Mesenteric fat pad (tissue), 1 donor: Measurements from ENCODE around the gene DEPDC5. TPM values are rescaled to one million over a fixed set of nuclear protein-coding genes. Genes with fewer than 3 reads are reported as not detected.
A peak's percentile ranks its signal among the peaks of the same experiment; 100 is the strongest.

Experiments
- DNase-seq: peaks from one replicate; pipeline ENCODE4 v3.0.0-alpha.2; 2020; ENCODE audit warnings: low spot score
- total RNA-seq: library from RNA; stranded (reverse); fragmentation: NEBNext Ultra II Directional; extraction: Animal tissue kit (Norgen Biotek cat#: 25700); gene quantifications from one replicate; pipeline ENCODE4 v1.2.1, GENCODE V29; 2021
- donor health status: DM: yes; HTN: yes; CAD: no.

The DEPDC5 gene
- total RNA-seq, 1 donor from 2014 or later: 24.7 TPM

- DNase-seq: no peak
Measured at GRCh38 chr22:31922534-31922933, 168.7 kb downstream of the DEPDC5 start.

GRCh38 chr22:31923136-31923535 is 169.3 kb downstream of the DEPDC5 start:
- DNase-seq: no peak

- DNase-seq: no peak
Measured at GRCh38 chr22:31923747-31924146, 169.9 kb downstream of the DEPDC5 start.

DNA sequence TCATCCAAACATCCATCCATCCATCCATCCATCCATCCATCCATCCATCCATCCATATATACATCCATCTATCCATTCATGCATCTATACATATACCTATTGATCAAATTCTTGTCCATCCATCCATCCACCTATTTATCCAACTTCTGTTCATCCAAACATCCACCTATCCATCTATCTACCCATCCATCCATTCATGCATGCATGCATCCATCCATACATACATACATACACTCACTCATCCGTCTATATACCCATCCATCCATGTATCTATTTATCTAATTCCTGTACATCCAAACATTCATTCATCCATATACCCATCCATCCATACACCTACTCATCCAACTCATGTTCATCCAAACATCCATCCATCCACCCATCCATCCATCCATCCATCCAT is 171.2 kb downstream of the DEPDC5 start:
- DNase-seq: no peak

DNA sequence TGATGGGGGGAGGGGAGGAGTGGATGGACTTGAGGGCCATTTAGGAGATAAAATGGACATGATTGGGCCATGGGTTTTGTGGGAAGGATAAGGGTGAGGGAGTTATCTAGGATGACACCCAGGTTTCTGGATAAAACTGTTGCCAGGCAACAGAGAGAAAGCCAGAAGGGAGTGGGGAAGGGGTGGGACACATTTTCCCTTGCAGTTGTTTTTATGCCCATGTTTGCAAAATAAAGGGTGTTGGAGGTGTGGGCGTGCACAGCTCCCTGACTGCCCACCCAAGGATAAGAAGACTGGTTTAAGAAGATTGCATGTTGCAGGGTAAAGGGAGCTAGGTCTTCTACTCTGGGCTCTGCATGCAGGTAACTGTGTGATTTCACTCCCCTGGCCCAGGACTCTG is 172.2 kb downstream of the DEPDC5 start:
- no peak for DNase-seq

GRCh38 chr22:31926969-31927368 is 173.2 kb downstream of the DEPDC5 start:
- no peak for DNase-seq

DNA sequence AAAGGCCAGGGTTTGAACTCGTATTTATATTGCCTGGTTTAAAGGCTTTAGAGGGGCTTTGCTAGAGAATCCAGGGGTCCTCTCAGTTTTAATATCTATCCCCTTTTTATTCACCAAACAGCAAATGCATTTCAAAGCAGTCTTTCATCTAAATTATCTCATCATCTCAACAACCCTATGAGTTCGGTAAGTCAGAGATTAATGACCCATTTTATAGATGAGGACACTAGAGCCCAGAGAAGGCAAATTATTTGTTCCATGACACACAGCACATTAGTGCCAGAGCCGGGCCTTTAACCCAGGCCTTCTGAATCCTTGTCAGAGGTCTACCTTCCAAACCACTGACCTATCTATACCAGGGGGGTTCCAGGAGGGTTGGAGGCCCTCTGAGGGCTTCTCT is 173.7 kb downstream of the DEPDC5 start:
- DNase-seq: no peak

DNA sequence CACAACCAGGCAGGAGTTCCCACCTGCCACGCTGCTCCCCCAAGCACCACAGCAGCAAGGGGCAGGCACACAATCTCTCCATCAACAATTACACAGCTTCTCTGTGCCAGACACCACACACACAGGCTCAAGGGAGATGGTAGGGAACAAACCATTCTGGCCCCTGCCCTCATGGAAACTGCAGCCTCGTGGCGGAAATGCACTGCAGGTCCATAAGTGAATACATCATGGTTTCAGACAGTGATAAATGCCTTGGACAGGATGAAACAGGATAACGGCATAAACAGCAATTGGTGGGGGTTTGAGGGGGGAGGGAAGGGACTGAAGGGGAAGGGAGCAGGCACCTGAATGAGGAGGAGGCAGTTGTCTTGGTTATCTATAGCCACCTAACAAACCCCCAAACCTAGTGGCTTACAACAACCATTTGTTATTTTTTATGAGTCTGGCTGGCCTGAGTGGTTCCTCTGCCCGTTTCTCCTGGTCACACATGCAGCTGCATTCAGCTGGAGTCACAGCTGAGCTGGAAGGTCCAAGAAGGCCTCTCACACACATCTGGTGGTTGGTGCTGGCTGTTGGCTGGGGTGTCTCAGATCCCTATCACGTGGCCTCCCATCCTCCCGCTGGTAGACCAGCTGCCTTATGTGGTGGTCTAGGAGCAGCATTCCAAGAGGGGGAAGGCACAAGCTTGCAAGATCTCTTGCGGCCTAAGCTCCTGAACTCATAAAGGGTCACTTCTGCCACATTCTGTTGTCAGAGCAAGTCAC is 175.5 kb downstream of the DEPDC5 start:
- DNase-seq: no peak

- DNase-seq: no peak
Measured at GRCh38 chr22:31932863-31933262, 179.0 kb downstream of the DEPDC5 start.

DNA sequence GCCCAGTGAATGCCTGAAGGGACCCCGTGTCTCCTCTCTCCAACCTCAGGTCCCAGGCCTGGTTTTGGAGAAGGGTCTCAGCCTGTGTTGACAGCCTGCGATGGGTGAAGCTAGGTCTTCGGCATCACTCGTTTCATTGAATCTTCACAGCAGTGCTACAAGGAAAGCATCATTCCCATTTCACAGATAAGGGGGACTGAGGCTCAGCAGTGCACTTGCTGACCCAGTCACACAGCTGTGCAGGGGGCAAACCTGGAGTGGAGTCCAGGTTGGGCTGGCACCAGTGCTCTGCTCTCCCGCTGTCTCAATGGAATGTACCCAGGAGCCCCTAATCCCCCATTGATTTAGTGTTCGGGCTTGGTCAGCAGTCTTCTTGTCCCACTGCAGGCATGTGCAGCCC is 179.6 kb downstream of the DEPDC5 start:
- DNase-seq: no peak

GRCh38 chr22:31933816-31934482 is 180.1 kb downstream of the DEPDC5 start:
- DNase-seq: no peak

GRCh38 chr22:31935961-31936635 is 182.3 kb downstream of the DEPDC5 start:
- no peak for DNase-seq

- no peak for DNase-seq
Measured at GRCh38 chr22:31937341-31937740, 183.5 kb downstream of the DEPDC5 start.

- no peak for DNase-seq
Measured at GRCh38 chr22:31938296-31938695, 184.5 kb downstream of the DEPDC5 start.

- no peak for DNase-seq
Measured at GRCh38 chr22:31940506-31940905, 186.7 kb downstream of the DEPDC5 start.

GRCh38 chr22:31942091-31942490 is 188.3 kb downstream of the DEPDC5 start:
- no peak for DNase-seq

GRCh38 chr22:31943206-31943977 is 189.6 kb downstream of the DEPDC5 start:
- no peak for DNase-seq

- DNase-seq: peak; percentile 100
Measured at GRCh38 chr22:31943978-31944699, 190.3 kb downstream of the DEPDC5 start, which contains the start of gene YWHAH. Gene YWHAH, plus strand, starts transcription at chr22:31944535. Its CDS starts 199 bp downstream, at chr22:31944734.

GRCh38 chr22:31944700-31945442 is 191.1 kb downstream of the DEPDC5 start:
- peak; percentile 92 for DNase-seq

GRCh38 chr22:31945443-31945855 is 191.6 kb downstream of the DEPDC5 start:
- no peak for DNase-seq
